ENCODE measurements around the gene HOXA9. TPM values are rescaled to one million over a fixed set of nuclear protein-coding genes. Genes with fewer than 3 reads are reported as not detected.

Gene HOXA9
- polyA plus RNA-seq, 3 donors: 0.55 to 1.9 (median 1.2) TPM

GRCh38 chr7:27138985-27139333, 26.4 kb downstream of the HOXA9 start:
- peaks cover 3 to 16% (median 9%) of the 10 kb centered on the region in 7 donors for H3K9me3 Mint-ChIP-seq
- peaks cover 17 to 40% (median 20%) of the 10 kb centered on the region in 3 donors for H3K27me3 Mint-ChIP-seq (ENCODE audit: low read depth in 3 of 3)
- 91% methylated on average over 7 of the region's 11 CpGs for WGBS (ENCODE audit: insufficient coverage)
- peaks cover 12 to 37% of the 10 kb centered on the region in 2 donors for H3K27me3 ChIP-seq (ENCODE audit: control insufficient read depth in 2 of 2, insufficient read depth in 2 of 2, low read length in 2 of 2)
- H3K36me3 ChIP-seq (replicated peaks in 1 of 2; ENCODE audit: control insufficient read depth in 1 of 2, insufficient read depth in 2 of 2, low read length in 2 of 2): no peaks in the 10 kb centered on the region
- peaks cover 16 to 28% of the 10 kb centered on the region in 2 donors for H3K4me1 ChIP-seq (ENCODE audit: control insufficient read depth in 1 of 2, insufficient read depth in 2 of 2, low read length in 2 of 2)
- intact Hi-C loops (cut with micrococcal nuclease): no loop called here
- H3K27ac ChIP-seq (ENCODE audit: low read depth in 1 of 2, low read length in 2 of 2): no peak overlapping the region
- H3K79me2 ChIP-seq (ENCODE audit: insufficient read depth, low read length): no peaks in the 10 kb centered on the region
- peaks cover 0 to 3% of the 10 kb centered on the region in 2 donors for H3K9me3 ChIP-seq (replicated peaks in 1 of 2; ENCODE audit: control insufficient read depth in 1 of 2, insufficient read depth in 1 of 2, low read length in 2 of 2)
- TF ChIP-seq CTCF (IDR thresholded peaks at IDR 0.05): no peak
- no peak overlapping the region for H2AFZ ChIP-seq (ENCODE audit: insufficient read depth, low read depth, low read length, poor library complexity, severe bottlenecking)
- no peak overlapping the region for H3K4me3 Mint-ChIP-seq
- H3K4me3 ChIP-seq (replicated peaks in 1 of 3; ENCODE audit: low read depth in 2 of 3, low read length in 3 of 3): no peak overlapping the region
- H3K36me3 Mint-ChIP-seq: peaks cover 0 to 2% of the 10 kb centered on the region in 2 donors
- no peak overlapping the region for H3K27ac Mint-ChIP-seq
- no peaks in the 10 kb centered on the region for H4K20me1 ChIP-seq (ENCODE audit: insufficient read depth, low read length)
- H3K4me2 ChIP-seq (replicated peaks; ENCODE audit: extremely low read depth, low read length, poor library complexity, severe bottlenecking): no peak overlapping the region
- H3K9ac ChIP-seq (ENCODE audit: insufficient read depth, low read length, poor library complexity, severe bottlenecking): no peak overlapping the region
- peaks cover 33% of the 10 kb centered on the region for H3K4me1 Mint-ChIP-seq
- no peak for DNase-seq

DNA sequence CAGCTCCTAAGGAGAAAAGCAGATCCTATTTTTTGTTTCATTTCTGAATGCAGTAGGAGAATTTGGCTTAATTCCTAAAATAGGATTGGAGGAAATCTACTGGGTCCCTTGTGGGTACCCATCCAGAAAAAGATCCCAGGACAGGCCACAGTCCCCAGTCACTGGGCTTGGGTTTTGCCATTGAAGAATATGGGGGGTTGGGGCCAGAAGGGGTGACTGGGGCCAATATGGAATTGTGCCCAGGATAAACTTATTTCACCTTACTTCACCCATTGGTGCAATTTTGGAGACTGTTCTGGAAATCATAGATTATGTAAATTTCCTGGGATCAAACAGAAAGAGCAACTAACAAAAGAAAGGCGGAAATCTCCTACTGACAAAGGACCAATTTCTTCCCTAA, 26.9 kb downstream of the HOXA9 start:
- no peak for TF ChIP-seq CTCF (IDR thresholded peaks at IDR 0.05)
- Histone ChIP-seq H4K20me1 (ENCODE audit: insufficient read depth, low read length) (no peaks in the 10 kb centered on the region), H3K4me1 (ENCODE audit: control insufficient read depth in 1 of 2, insufficient read depth in 2 of 2, low read length in 2 of 2) (peaks cover 16 to 28% of the 10 kb centered on the region in 2 donors), H3K4me3 (replicated peaks in 1 of 3; ENCODE audit: low read depth in 2 of 3, low read length in 3 of 3) (no peak overlapping the region), H3K36me3 (replicated peaks in 1 of 2; ENCODE audit: control insufficient read depth in 1 of 2, insufficient read depth in 2 of 2, low read length in 2 of 2) (no peaks in the 10 kb centered on the region), H3K9me3 (replicated peaks in 1 of 2; ENCODE audit: control insufficient read depth in 1 of 2, insufficient read depth in 1 of 2, low read length in 2 of 2) (no peaks in the 10 kb centered on the region), H3K27me3 (ENCODE audit: control insufficient read depth in 2 of 2, insufficient read depth in 2 of 2, low read length in 2 of 2) (peaks cover 12 to 36% of the 10 kb centered on the region in 2 donors), H3K27ac (ENCODE audit: low read depth in 1 of 2, low read length in 2 of 2) (no peak overlapping the region), H3K9ac (ENCODE audit: insufficient read depth, low read length, poor library complexity, severe bottlenecking) (no peak overlapping the region), H3K79me2 (ENCODE audit: insufficient read depth, low read length) (no peaks in the 10 kb centered on the region), H2AFZ (ENCODE audit: insufficient read depth, low read depth, low read length, poor library complexity, severe bottlenecking) (no peak overlapping the region), H3K4me2 (replicated peaks; ENCODE audit: extremely low read depth, low read length, poor library complexity, severe bottlenecking) (no peak overlapping the region)
- WGBS (ENCODE audit: insufficient coverage): no CpG with 5 or more reads among the region's 1 CpG
- Mint-ChIP-seq H3K4me3 (no peak overlapping the region), H3K27ac (no peak overlapping the region), H3K36me3 (peaks cover 0 to 2% of the 10 kb centered on the region in 2 donors), H3K27me3 (ENCODE audit: low read depth in 3 of 3) (peaks cover 16 to 38% (median 18%) of the 10 kb centered on the region in 3 donors), H3K4me1 (peaks cover 35% of the 10 kb centered on the region), H3K9me3 (peaks cover 3 to 14% (median 5%) of the 10 kb centered on the region in 7 donors)
- intact Hi-C loops (cut with micrococcal nuclease): no loop called here
- no peak for DNase-seq

Measured in CD14-positive monocyte (primary cell).